Right ventricle myocardium inferior (tissue), 1 donor: ENCODE data around the gene CACNA2D3. TPM values are rescaled to one million over a fixed set of nuclear protein-coding genes. Genes with fewer than 3 reads are reported as not detected.

Experiments
- ATAC-seq: fragments of 200-7000 bp; cut with Tn5 transposase; one replicate; pipeline ENCODE4 v1.9.1; 2020; ENCODE audit warnings: mild to moderate bottlenecking, moderate library complexity
- DNase-seq: peaks from one replicate; pipeline ENCODE4 v3.0.0; 2021; ENCODE audit errors: missing footprints
- intact Hi-C: fragments of 100-400 bp; cut with DNase I; formaldehyde crosslinking; loops from one replicate; pipeline ENCODE4 v1.11.0; 2022
- total RNA-seq: library from RNA; stranded (reverse); fragmentation: NEBNext Ultra II Directional; extraction: Animal tissue kit (Norgen Biotek cat#: 25700); gene quantifications from one replicate; pipeline ENCODE4 v1.2.1, GENCODE V29; 2021
- donor health status: DM: no; HTN: yes; CAD: no; lungs with severe emphysema.

The CACNA2D3 gene
- total RNA-seq, 1 donor from 2014 or later, result 33.7 TPM

DNA sequence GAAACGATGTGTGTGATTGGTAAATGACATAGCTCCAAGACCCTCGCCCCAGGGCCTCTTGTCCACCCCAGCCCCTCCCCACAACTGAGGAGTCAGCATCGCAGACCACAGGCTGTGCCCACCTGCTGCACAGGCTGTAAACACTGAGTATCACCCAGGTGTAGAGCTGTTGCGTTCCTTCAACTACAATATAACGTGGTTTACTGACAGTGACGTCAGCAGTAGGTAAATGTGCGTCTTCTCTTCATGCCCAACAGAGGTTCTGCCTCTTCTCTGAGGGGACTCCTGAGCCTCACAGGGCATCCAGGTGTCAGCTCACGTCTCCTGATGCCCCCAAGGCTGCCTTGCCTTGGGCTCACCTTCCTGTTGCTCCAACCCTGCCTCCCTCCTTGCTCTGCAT is 395.1 kb downstream of the CACNA2D3 start:
- intact Hi-C loops, result no loop called here
- DNase-seq, result no peak
- ATAC-seq, result no peak

DNA sequence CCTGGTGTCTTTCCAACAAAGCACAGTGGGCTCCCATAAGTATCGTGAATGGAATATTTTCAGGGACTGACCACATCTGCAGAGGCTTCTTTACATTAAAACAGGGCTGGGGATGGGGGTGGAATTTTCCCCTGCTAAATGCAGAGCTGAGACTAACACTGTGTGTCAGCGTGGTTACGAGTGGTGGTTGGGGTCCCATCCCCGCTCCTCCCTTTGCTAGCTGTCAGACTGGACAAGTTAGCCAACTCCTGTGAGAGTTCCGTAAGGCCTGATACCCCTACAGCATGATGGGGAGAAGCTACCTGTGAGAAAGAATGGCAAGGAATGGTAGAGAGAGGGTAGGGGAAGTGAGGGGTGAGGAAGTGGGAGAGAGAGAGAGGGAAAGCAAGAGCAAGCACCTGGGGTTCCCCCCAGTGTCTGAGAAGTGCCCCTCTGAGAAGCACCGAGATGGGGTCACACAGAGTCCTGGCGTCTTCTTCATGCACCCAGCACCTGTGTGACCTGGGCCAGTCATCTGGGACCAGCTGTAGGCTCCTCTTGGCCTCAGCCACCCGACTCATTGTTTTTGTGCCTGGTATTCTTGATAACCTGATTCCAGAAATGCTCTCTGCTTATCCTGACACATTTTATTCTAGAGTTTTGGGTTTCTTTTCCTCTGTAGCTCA is 395.8 kb downstream of the CACNA2D3 start:
- intact Hi-C loops, result no loop called here
- DNase-seq (no peak), ATAC-seq (no peak)

DNA sequence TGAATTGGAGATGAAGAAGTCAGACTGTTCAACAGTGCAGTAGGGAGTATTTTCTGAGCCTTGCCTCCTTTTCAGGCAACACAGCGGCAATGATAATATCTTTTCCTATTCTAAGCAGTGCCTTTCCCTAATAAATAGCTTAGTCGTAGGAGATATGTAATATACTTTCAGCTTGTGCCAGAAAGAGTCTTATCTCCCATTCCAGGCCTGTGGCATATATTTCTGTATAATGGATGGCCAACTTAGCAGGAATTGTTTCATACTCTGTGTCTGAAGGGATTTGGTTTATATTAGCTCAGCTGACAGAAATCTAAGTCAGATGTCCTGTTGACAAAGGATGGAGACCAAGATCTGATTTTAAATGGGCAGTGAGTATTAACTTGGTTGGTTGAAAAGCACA is 397.1 kb downstream of the CACNA2D3 start:
- ATAC-seq, result no peak
- intact Hi-C loops, result no loop called here
- no peak for DNase-seq

DNA sequence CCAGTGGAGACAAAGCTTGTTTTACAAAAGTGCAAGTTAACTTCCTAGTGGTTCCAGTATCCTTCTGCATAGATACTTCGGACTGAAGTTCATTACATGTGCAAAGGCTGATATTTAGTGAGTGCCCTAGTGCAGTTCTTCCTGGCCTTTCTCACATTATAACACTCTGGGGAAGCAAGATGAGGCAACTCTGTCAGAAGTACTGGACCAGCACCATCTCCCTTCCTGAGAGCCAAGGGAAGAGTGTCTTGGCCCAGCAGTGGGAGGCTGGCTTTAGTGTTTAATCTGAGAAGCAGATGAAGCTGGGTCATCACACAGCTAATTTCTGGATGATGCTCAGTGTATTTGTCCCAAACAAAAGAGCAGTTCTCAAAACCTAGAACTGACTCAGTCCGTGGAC is 397.7 kb downstream of the CACNA2D3 start:
- ATAC-seq (peak; percentile 78), DNase-seq (peak; percentile 37)
- intact Hi-C loops, result no loop called here

DNA sequence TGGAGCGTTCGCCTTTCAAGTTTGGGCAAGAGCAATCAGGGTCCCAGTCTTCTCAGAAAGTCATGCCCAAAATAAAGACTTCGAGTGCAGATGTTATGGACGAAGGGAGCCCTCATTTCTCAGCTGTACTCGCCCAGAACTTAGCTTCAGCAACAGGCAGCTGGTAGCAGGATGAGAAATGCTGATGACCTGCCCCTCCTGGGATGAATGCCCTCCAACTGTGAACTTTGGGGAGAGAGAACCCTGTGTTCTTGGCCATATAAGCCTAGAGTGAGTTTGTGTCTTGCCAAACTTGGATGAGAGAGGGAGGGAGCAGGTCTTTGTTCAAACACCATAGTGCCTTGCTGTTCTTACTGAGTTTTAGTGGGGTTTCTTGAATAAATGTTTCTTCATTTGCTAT is 405.2 kb downstream of the CACNA2D3 start:
- intact Hi-C loops, result no loop called here
- ATAC-seq (no peak), DNase-seq (no peak)

DNA sequence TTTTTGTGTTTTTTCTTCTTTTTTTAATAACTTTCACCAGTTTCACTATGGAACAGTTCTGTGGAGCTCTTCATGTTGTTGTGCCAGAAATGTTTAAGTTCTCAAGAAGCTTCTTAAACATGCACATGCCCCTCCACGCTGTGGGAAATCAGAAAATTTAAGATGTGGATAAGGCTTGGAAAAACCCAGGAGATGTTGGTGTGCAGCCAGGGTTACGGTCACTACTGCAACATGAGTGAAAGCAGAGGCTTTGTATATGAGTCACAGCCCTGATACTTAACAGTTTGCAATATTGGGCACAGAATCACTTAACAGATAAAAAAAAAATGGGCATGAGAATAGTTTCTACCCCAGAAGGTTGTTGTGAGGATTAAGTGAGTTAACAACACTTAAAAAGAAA is 405.6 kb downstream of the CACNA2D3 start:
- ATAC-seq (no peak), DNase-seq (no peak)
- intact Hi-C loops, result no loop called here

DNA sequence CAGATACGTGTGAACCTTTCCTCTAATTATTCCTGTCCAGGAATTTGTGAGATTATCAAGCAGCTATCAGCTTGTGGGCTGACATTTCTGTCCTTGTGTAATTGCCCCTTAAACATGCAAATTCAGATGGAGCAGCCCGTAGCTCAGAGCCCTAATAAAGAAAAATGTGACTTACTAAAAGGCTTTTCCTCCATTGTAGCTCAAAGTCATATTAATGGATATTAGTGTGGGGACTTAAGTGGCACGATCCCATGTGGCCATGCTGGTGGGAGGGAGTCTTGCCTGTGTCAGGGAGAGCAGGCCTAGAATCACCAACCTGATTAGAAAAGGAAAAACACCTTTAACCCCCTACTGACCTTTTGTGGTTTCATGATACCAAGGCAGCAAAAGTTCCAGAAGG is 406.3 kb downstream of the CACNA2D3 start:
- intact Hi-C loops, result no loop called here

DNA sequence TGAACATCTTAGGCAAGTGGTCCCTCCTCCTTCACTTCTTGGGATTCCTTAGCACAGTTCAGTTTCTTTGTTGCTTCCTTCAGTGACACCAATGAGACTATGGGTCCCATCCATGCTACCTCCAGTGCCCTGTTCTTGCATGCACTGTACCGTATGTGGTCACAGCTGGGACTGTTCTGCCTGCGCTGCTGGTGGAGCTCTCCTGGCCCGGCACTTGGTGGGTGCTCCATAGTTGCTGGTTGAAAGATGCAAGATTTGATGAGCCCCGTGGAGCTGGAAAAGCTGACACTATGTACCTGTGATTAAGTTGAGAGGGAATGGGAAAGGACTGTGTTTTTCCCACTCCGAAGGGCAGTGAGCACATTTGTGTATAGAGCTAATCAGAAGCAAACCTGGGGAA is 407.7 kb downstream of the CACNA2D3 start:
- DNase-seq (no peak), ATAC-seq (no peak)
- intact Hi-C loops, result no loop called here

More for the DNA sequence above, 406.3 kb downstream of the CACNA2D3 start:
- DNase-seq (no peak), ATAC-seq (no peak)

DNA sequence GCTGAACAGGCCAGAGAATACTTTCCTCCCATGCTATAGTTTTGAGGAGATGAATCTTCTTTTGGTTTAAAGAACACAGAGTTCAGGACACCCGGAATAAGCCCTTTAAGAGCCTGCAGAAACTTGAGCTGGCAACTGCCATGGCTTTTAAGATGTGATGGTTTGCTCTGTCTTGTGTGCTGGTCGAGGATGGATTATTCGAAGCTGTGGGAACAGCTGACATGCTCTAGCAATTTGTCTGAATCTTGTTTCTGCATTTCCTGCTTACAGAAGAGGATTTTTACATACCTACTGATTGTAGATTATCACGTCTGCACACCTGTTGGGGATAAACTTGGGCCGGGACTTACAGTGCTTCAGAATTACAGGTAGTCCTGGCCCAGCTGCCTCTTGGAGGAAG is 408.6 kb downstream of the CACNA2D3 start:
- DNase-seq, result no peak
- ATAC-seq, result no peak
- intact Hi-C loops, result no loop called here

DNA sequence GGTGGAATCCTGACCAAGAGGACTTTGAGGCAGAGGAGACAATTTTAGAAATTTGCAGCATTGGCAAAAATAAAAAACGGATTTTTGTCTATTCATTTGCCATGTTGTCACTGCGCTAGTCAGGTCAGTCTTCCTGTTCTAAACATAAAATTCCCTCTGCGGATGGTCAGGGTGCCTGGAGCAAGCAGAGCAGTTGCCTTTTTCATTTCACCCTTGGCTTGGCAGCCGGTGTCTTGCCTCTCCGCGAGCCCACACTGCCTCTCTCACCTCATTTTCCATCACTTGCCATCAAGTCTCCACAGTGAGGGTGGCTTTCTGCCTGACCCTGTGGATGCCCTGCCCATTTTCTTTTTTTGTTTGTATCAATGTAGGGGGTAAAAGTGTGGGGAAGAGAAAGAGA is 409.4 kb downstream of the CACNA2D3 start:
- intact Hi-C loops, result no loop called here
- ATAC-seq (no peak), DNase-seq (no peak)

DNA sequence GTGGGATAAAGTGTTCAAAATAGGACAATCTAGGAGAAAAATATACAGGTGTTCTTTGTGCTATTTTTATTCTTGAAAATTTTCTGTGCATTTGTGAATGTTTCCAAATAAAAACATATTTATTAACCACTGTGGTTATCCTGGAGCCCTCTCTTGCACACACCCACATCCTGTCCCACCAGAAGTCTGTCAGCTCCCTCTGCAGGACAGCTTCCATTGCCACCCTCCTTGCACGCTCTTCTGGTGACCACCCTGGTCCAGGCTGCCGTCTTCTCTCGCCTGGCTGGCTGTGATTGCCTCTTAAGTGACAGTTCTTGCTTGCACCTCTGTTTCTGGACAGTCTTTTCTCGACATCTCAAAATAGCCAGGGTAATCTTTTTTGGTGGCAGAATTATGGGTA is 411.5 kb downstream of the CACNA2D3 start:
- intact Hi-C loops, result no loop called here
- no peak for DNase-seq
- no peak for ATAC-seq

DNA sequence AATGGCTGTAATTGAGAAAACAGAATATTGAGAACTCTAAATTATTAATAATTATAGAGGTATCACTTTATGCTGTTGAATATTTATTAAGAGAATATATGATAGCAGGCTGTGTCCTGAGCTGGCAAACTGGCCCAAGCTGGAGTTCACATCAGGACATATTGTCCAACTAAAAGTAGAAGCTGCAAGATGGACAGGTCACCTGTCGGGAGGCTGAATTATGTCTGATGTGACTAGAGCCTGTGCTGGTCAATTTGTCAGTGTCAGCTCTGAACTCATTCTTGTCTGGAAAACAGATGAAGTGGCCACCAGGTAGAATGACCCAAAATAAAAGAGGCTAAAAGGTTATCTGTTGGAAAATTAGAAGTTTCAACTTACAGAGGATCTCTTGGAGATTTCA is 413.3 kb downstream of the CACNA2D3 start:
- no peak for DNase-seq
- no peak for ATAC-seq
- intact Hi-C loops, result no loop called here

DNA sequence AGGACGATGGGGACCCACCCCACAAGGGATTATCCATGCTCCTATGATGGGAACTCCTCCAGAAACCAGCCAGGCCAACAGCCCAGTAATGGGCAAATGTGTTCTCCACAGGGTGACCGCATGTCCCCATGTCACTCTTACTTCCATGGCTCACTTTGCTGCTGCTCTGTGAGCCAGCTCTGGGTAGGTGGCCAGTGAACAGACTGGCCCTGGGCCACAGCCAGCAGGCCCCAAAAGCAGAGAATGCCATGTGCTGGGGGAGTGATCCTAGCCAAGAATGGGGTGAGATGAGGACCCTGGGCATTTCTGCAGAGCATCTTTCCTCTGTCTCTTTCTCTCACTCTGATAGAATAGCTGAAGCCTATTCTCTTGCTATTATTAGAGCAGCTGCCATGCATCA is 414.1 kb downstream of the CACNA2D3 start:
- DNase-seq (peak; percentile 22), ATAC-seq (no peak)
- intact Hi-C loops, result no loop called here

DNA sequence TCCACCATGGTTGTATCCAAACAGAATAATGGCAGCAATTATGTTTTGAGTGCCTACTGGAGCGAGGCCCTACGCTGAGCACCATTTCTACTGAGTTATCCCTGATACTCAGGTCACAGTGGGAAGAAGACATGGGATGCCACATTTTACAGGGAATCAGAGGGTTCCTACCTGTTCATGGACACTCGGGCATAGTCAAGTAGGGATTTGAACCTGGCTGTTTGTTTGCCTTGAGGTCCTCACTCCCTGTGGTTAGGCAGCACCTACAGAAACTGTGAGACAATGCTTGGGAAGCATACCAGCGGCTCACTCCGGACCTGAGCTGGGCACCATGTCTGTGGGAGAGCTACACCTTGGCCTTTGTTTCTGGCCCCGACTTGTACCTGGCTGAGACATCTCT is 415.2 kb downstream of the CACNA2D3 start:
- DNase-seq (peak; percentile 34), ATAC-seq (no peak)
- intact Hi-C loops, result no loop called here

DNA sequence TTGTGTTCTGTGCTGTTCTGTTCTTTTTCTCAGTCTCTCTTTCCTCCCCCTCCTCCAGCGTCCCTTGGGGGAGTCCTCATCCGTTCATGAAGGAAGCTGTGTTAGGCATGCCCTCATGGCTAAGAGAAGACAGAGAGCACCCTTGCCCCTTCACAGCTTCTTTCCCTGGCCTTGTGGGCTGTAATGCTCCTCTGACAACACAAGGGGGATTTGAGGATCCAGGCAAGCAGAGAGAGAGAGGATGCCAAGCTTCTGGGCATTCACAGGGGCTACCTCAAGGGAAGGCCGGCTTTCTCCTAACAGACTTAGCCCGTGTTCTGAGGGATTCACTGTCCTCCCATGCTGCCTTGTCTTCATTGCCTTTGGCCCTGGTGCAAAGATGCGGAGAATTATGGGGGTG is 416.0 kb downstream of the CACNA2D3 start:
- intact Hi-C loops, result no loop called here
- DNase-seq, result no peak
- peak; percentile 20 for ATAC-seq

DNA sequence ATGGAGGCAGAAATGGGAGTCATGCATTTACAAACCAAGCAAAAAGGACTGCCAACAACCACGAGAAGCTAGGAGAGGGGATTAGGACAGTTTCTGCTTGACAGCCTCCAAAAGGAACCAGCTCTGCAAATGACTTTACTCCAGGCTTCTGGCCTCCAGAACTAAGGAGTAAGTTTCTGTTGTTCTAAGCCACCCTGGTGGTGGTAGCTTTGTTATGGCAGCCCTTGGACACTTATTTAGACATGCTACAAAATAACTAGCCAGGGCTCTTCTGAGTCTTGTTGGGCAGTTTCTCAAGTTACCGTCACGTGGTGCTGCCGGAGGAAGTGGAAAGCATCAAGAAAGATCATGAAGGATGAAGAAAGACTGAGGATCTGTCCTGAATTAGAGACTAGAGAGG is 419.0 kb downstream of the CACNA2D3 start:
- intact Hi-C loops, result no loop called here

DNA sequence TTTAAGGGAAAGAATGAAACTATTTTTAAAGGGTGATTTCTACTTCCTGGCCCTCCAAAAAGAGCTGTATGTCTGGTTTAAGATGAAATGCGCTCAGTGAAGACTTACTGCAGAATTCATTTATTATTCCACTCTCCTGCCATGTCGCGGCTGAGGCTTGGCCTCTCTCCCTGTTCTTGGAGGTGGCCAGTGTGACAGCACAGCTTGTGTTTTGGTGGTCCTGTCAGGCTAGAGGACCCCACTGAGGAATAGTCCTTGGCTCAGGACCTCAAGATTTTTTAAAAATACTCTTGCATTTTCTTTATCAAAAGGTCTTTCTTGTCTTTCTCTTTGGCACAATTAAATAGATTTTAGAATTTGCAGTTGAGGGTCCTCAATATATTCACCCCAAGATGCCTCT is 421.1 kb downstream of the CACNA2D3 start:
- intact Hi-C loops, result no loop called here
- ATAC-seq (no peak), DNase-seq (no peak)

More for the DNA sequence above, 419.0 kb downstream of the CACNA2D3 start:
- ATAC-seq, result no peak
- DNase-seq, result no peak

DNA sequence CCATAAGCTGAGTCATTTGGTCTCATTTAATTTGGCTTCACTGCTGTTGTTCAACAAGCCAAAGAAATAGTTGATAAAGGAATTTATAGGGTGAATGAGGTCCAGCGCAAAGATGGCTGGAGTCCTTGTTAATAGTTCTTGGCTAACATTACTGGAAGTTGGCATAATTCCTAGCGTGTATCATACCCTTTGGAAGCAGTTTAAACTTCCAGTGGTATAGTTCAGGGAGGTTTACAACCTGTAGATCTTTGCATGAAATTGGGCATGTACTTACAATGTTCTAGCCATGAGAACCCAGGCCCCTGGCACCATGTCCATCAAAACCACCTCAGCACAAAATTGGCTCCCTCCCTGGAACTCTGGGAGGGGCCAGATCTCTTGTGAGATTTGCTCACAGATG is 424.7 kb downstream of the CACNA2D3 start:
- ATAC-seq (no peak), DNase-seq (no peak)
- intact Hi-C loops, result no loop called here

DNA sequence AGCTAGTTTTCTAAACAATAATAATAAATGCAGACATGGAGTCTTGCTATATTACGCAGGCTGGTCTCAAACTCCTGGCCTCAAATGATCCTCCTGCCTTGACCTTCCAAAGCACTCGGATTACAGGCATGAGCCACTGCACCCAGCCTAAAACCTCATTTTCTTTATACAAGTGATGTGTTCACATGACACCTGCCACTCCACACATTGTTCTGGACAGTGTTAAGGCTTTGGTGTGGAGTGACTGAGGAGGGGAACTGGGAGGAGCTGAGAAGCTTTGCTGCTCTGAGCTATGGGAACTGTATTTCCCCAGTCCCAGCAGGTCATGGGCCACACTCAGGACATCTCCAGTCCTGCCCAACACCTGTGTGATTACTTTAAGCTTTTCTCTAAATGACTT is 425.5 kb downstream of the CACNA2D3 start:
- ATAC-seq (no peak), DNase-seq (no peak)
- intact Hi-C loops, result no loop called here

DNA sequence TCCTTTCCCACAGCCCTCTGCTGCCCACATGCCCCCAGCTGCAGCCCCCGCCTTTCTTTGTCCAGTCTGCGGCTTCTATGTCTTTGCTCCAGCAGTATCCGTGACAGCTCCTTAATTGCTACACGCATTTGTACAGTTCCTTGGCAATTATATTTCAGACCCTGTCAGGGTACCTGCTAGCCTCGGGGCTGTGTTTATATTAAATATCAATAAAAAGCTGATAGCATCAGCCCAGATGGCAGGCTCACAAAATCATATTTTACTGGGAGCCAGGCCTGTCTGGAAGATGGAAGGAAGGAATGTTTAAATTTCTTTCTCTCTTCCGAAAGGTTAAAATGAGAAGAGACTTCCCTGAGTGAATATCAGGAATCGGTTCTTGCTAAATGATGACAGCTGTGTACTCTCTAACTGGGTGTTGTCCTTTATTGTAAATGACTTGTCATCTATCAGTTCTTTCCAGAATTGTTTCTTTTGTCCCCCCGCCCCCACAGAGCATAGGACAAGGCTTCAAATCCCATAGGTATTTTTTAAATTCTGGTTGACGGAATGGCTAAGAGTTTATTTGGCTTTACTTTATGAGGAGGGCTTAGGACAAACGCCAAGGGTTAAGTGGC is 427.4 kb downstream of the CACNA2D3 start:
- intact Hi-C loops, result no loop called here
- no peak for ATAC-seq
- DNase-seq, result no peak
